NCI-H526 treated with DMSO at 0.1 percent for 48 hours (cell line): ENCODE measurements around the gene UGT1A6.

Experiments
- DNase-seq: peaks from one replicate; lab custom pipeline; 2025; lab: John Stamatoyannopoulos, UW

Gene UGT1A6

GRCh38 chr2:233819884-233820773 is 127.4 kb downstream of the UGT1A6 start:
- DNase-seq, result no peak

GRCh38 chr2:233820774-233821105 is 128.1 kb downstream of the UGT1A6 start:
- no peak for DNase-seq

GRCh38 chr2:233821196-233821595 is 128.5 kb downstream of the UGT1A6 start:
- no peak for DNase-seq

DNA sequence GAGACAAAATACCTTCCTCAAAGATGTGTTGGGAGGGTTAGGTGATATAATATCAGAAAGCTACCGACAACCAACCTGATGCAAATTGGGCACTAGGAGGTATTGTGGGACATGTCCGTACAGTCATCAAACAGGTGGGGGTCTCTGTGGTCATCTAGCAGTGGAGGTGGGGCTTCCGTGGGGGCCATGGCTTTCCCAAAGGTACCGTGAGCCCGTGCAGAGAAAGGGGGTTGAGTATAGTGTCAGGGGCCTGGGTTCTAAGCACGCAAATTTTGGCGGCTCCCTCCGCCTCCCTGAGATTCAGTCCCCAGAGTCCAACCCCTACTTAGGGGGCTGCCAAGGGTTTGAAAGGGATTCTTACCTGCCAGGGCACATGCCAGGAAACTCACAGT is 129.0 kb downstream of the UGT1A6 start:
- DNase-seq, result no peak

- no peak for DNase-seq
Observed at GRCh38 chr2:233822101-233822771, 129.5 kb downstream of the UGT1A6 start.
